ENCODE results near the gene DNMBP.

- TF ChIP-seq FOXM1 (IDR thresholded peaks at IDR 0.05; ENCODE audit: borderline replicate concordance) (no peak), SP1 (IDR thresholded peaks at IDR 0.05) (no peak)
Observed at GRCh38 chr10:100036850-100037249, 27.1 kb upstream of the DNMBP start.

All from HEK293T (cell line).